ENCODE measurements around the gene PDZD11.
"Not testable (repeated sequence)": the region's sequence is repeated elsewhere in the genome, so short reads cannot be mapped to it uniquely, and the experiment has no call there.

Gene PDZD11

GRCh38 chrX:70255452-70255851 lies 34.3 kb downstream of the PDZD11 start:
- DNase-seq, result no peak

- no peak for DNase-seq
Measured at GRCh38 chrX:70254909-70255308, 34.8 kb downstream of the PDZD11 start.

GRCh38 chrX:70254063-70254400 lies 35.7 kb downstream of the PDZD11 start:
- DNase-seq, result no peak

- no peak for DNase-seq
Measured at GRCh38 chrX:70253377-70254062, 36.2 kb downstream of the PDZD11 start.

- DNase-seq, result no peak
Measured at GRCh38 chrX:70252491-70252890, 37.2 kb downstream of the PDZD11 start.

GRCh38 chrX:70247252-70247651 lies 42.5 kb downstream of the PDZD11 start:
- no peak for DNase-seq

GRCh38 chrX:70244881-70245280 lies 44.8 kb downstream of the PDZD11 start:
- no peak for DNase-seq

- DNase-seq, result not testable (repeated sequence)
Measured at GRCh38 chrX:70243601-70244000, 46.1 kb downstream of the PDZD11 start.

- DNase-seq, result no peak
Measured at GRCh38 chrX:70241501-70241900, 48.2 kb downstream of the PDZD11 start.

- no peak for DNase-seq
Measured at GRCh38 chrX:70240751-70241150, 49.0 kb downstream of the PDZD11 start.
